ENCODE data around the gene C1QBP. TPM values are rescaled to one million over a fixed set of nuclear protein-coding genes. Genes with fewer than 3 reads are reported as not detected.
A peak's percentile ranks its signal among the peaks of the same experiment; 100 is the strongest.

C1QBP gene
- total and polyA plus RNA-seq, 4 donors, result 100.0 to 152 (median 148) TPM

- no peak for DNase-seq (ENCODE audit: low read depth in 4 of 6, low spot score in 6 of 6)
- no peak overlapping the region for H3K4me3 ChIP-seq (ENCODE audit: low read depth, low read length)
- WGBS (ENCODE audit: insufficient coverage), result no CpG with 5 or more reads among the region's 3 CpGs
- peaks cover 12% of the 10 kb centered on the region for H3K36me3 ChIP-seq (ENCODE audit: control insufficient read depth, insufficient read depth, low read length)
- no peaks in the 10 kb centered on the region for H3K27me3 ChIP-seq (ENCODE audit: control insufficient read depth, insufficient read depth, low read length)
- no peaks in the 10 kb centered on the region for H3K9me3 ChIP-seq (ENCODE audit: control insufficient read depth, insufficient read depth, low read length)
- no peak overlapping the region for H3K27ac ChIP-seq (ENCODE audit: low read depth, low read length)
- H3K4me1 ChIP-seq (ENCODE audit: control insufficient read depth, insufficient read depth, low read length), result peaks cover 15% of the 10 kb centered on the region
These were observed 33.6 kb upstream of the C1QBP start for GRCh38 chr17:5472511-5472910.

GRCh38 chr17:5468075-5468473 lies 29.1 kb upstream of the C1QBP start:
- Histone ChIP-seq H3K4me1 (ENCODE audit: control insufficient read depth, insufficient read depth, low read length) (peaks cover 19% of the 10 kb centered on the region), H3K9me3 (ENCODE audit: control insufficient read depth, insufficient read depth, low read length) (no peaks in the 10 kb centered on the region), H3K27ac (ENCODE audit: low read depth, low read length) (peak overlapping the region; percentile 61), H3K27me3 (ENCODE audit: control insufficient read depth, insufficient read depth, low read length) (no peaks in the 10 kb centered on the region), H3K36me3 (ENCODE audit: control insufficient read depth, insufficient read depth, low read length) (no peaks in the 10 kb centered on the region), H3K4me3 (ENCODE audit: low read depth, low read length) (peak overlapping the region; percentile 82)
- under 1% methylated on average over 17 of the region's 17 CpGs for WGBS (ENCODE audit: insufficient coverage)
- DNase-seq (ENCODE audit: low read depth in 4 of 6, low spot score in 6 of 6), result peak in 1 of 6 donors; percentile 1

- Histone ChIP-seq H3K27ac (ENCODE audit: low read depth, low read length) (no peak overlapping the region), H3K36me3 (ENCODE audit: control insufficient read depth, insufficient read depth, low read length) (no peaks in the 10 kb centered on the region), H3K4me1 (ENCODE audit: control insufficient read depth, insufficient read depth, low read length) (peaks cover 19% of the 10 kb centered on the region), H3K9me3 (ENCODE audit: control insufficient read depth, insufficient read depth, low read length) (no peaks in the 10 kb centered on the region), H3K4me3 (ENCODE audit: low read depth, low read length) (peak overlapping the region; percentile 82), H3K27me3 (ENCODE audit: control insufficient read depth, insufficient read depth, low read length) (no peaks in the 10 kb centered on the region)
- DNase-seq (ENCODE audit: low read depth in 4 of 6, low spot score in 6 of 6), result no peak
- WGBS (ENCODE audit: insufficient coverage), result 0% methylated on average over 7 of the region's 8 CpGs
These were observed 28.5 kb upstream of the C1QBP start for GRCh38 chr17:5467416-5467815.

- peaks cover 4% of the 10 kb centered on the region for H3K36me3 ChIP-seq (ENCODE audit: control insufficient read depth, insufficient read depth, low read length)
- H3K9me3 ChIP-seq (ENCODE audit: control insufficient read depth, insufficient read depth, low read length), result no peaks in the 10 kb centered on the region
- DNase-seq (ENCODE audit: low read depth in 4 of 6, low spot score in 6 of 6), result no peak
- no peak overlapping the region for H3K4me3 ChIP-seq (ENCODE audit: low read depth, low read length)
- H3K27me3 ChIP-seq (ENCODE audit: control insufficient read depth, insufficient read depth, low read length), result no peaks in the 10 kb centered on the region
- WGBS (ENCODE audit: insufficient coverage), result 80% methylated on average over 1 of the region's 4 CpGs
- H3K27ac ChIP-seq (ENCODE audit: low read depth, low read length), result no peak overlapping the region
- H3K4me1 ChIP-seq (ENCODE audit: control insufficient read depth, insufficient read depth, low read length), result peaks cover 19% of the 10 kb centered on the region
These were observed 27.3 kb upstream of the C1QBP start for GRCh38 chr17:5466295-5466694.

GRCh38 chr17:5464717-5465507 lies 26.0 kb upstream of the C1QBP start:
- peaks cover 17% of the 10 kb centered on the region for H3K36me3 ChIP-seq (ENCODE audit: control insufficient read depth, insufficient read depth, low read length)
- no peak for DNase-seq (ENCODE audit: low read depth in 4 of 6, low spot score in 6 of 6)
- H3K27me3 ChIP-seq (ENCODE audit: control insufficient read depth, insufficient read depth, low read length), result no peaks in the 10 kb centered on the region
- no peak overlapping the region for H3K4me3 ChIP-seq (ENCODE audit: low read depth, low read length)
- H3K4me1 ChIP-seq (ENCODE audit: control insufficient read depth, insufficient read depth, low read length), result peaks cover 19% of the 10 kb centered on the region
- no peak overlapping the region for H3K27ac ChIP-seq (ENCODE audit: low read depth, low read length)
- WGBS (ENCODE audit: insufficient coverage), result 87% methylated on average over 6 of the region's 10 CpGs
- H3K9me3 ChIP-seq (ENCODE audit: control insufficient read depth, insufficient read depth, low read length), result no peaks in the 10 kb centered on the region

- Histone ChIP-seq H3K27ac (ENCODE audit: low read depth, low read length) (no peak overlapping the region), H3K4me3 (ENCODE audit: low read depth, low read length) (no peak overlapping the region), H3K36me3 (ENCODE audit: control insufficient read depth, insufficient read depth, low read length) (peaks cover 52% of the 10 kb centered on the region), H3K9me3 (ENCODE audit: control insufficient read depth, insufficient read depth, low read length) (no peaks in the 10 kb centered on the region), H3K27me3 (ENCODE audit: control insufficient read depth, insufficient read depth, low read length) (no peaks in the 10 kb centered on the region), H3K4me1 (ENCODE audit: control insufficient read depth, insufficient read depth, low read length) (peaks cover 3% of the 10 kb centered on the region)
- peak in 1 of 6 donors; percentile 36 for DNase-seq (ENCODE audit: low read depth in 4 of 6, low spot score in 6 of 6)
- 74% methylated on average over 6 of the region's 8 CpGs for WGBS (ENCODE audit: insufficient coverage)
These were observed 7.8 kb upstream of the C1QBP start for GRCh38 chr17:5446786-5447185.

DNA sequence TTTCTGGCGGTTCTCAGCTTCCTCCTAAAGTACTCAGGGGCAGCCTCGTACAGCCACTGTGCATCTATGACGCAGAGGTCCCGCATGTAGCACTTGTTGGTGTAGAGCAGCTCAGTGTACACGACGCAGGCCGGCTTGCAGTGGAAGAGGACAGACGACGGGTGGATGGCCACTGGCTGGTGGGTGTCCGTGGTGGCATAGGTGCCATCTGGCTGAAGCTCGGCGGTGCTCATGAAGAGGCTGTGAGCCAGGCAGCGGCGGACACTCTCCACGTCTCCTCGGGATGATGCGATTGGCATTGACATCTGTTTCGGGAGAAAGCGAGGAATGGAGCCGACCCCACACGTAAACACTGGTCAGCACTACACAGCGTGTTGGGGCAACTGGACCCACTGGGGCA lies 5.3 kb upstream of the C1QBP start:
- Histone ChIP-seq H3K27ac (ENCODE audit: low read depth, low read length) (no peak overlapping the region), H3K4me1 (ENCODE audit: control insufficient read depth, insufficient read depth, low read length) (peaks cover 3% of the 10 kb centered on the region), H3K4me3 (ENCODE audit: low read depth, low read length) (no peak overlapping the region), H3K36me3 (ENCODE audit: control insufficient read depth, insufficient read depth, low read length) (peaks cover 45% of the 10 kb centered on the region), H3K27me3 (ENCODE audit: control insufficient read depth, insufficient read depth, low read length) (no peaks in the 10 kb centered on the region), H3K9me3 (ENCODE audit: control insufficient read depth, insufficient read depth, low read length) (no peaks in the 10 kb centered on the region)
- 94% methylated on average over 22 of the region's 22 CpGs for WGBS (ENCODE audit: insufficient coverage)
- no peak for DNase-seq (ENCODE audit: low read depth in 4 of 6, low spot score in 6 of 6)

- H3K4me1 ChIP-seq (ENCODE audit: control insufficient read depth, insufficient read depth, low read length), result peaks cover 3% of the 10 kb centered on the region
- DNase-seq (ENCODE audit: low read depth in 4 of 6, low spot score in 6 of 6), result no peak
- H3K4me3 ChIP-seq (ENCODE audit: low read depth, low read length), result no peak overlapping the region
- no peaks in the 10 kb centered on the region for H3K9me3 ChIP-seq (ENCODE audit: control insufficient read depth, insufficient read depth, low read length)
- H3K36me3 ChIP-seq (ENCODE audit: control insufficient read depth, insufficient read depth, low read length), result peaks cover 45% of the 10 kb centered on the region
- 100% methylated on average over 2 of the region's 6 CpGs for WGBS (ENCODE audit: insufficient coverage)
- H3K27ac ChIP-seq (ENCODE audit: low read depth, low read length), result no peak overlapping the region
- H3K27me3 ChIP-seq (ENCODE audit: control insufficient read depth, insufficient read depth, low read length), result no peaks in the 10 kb centered on the region
These were observed 4.8 kb upstream of the C1QBP start for GRCh38 chr17:5443728-5444127.

- no peaks in the 10 kb centered on the region for H3K27me3 ChIP-seq (ENCODE audit: control insufficient read depth, insufficient read depth, low read length)
- no peak for DNase-seq (ENCODE audit: low read depth in 4 of 6, low spot score in 6 of 6)
- H3K4me3 ChIP-seq (ENCODE audit: low read depth, low read length), result peak overlapping the region; percentile 66
- H3K27ac ChIP-seq (ENCODE audit: low read depth, low read length), result peak overlapping the region; percentile 60
- H3K9me3 ChIP-seq (ENCODE audit: control insufficient read depth, insufficient read depth, low read length), result no peaks in the 10 kb centered on the region
- H3K36me3 ChIP-seq (ENCODE audit: control insufficient read depth, insufficient read depth, low read length), result peaks cover 43% of the 10 kb centered on the region
- no CpG with 5 or more reads among the region's 1 CpG for WGBS (ENCODE audit: insufficient coverage)
- peaks cover 9% of the 10 kb centered on the region for H3K4me1 ChIP-seq (ENCODE audit: control insufficient read depth, insufficient read depth, low read length)
These were observed 450 bp upstream of the C1QBP start for GRCh38 chr17:5439446-5439764.

- no peak for DNase-seq (ENCODE audit: low read depth in 4 of 6, low spot score in 6 of 6)
- Histone ChIP-seq H3K9me3 (ENCODE audit: control insufficient read depth, insufficient read depth, low read length) (no peaks in the 10 kb centered on the region), H3K36me3 (ENCODE audit: control insufficient read depth, insufficient read depth, low read length) (peaks cover 48% of the 10 kb centered on the region), H3K4me3 (ENCODE audit: low read depth, low read length) (peak overlapping the region; percentile 66), H3K4me1 (ENCODE audit: control insufficient read depth, insufficient read depth, low read length) (peaks cover 9% of the 10 kb centered on the region), H3K27ac (ENCODE audit: low read depth, low read length) (no peak overlapping the region), H3K27me3 (ENCODE audit: control insufficient read depth, insufficient read depth, low read length) (no peaks in the 10 kb centered on the region)
- WGBS (ENCODE audit: insufficient coverage), result 90% methylated on average over 2 of the region's 5 CpGs
These were observed 1.1 kb downstream of the C1QBP start for GRCh38 chr17:5437721-5438317.

All from spinal cord (tissue), 10 donors.